Heart left ventricle (tissue), 13 donors: ENCODE data around the gene MYO1E.

Experiments used
- CTCF ChIP-seq, 12 donors: fragments of 200-600 bp; sonication (generic) in 4 of 12; IDR thresholded peaks; one replicate each; pipeline versions ENCODE4 v1.5.0 to v1.8.0; 2018 to 2022; ENCODE audit warnings: antibody characterized with exemption in 12 of 12, mild to moderate bottlenecking in 5 of 12
- POLR2A ChIP-seq, 2 donors: fragments of 450-650 bp; IDR thresholded peaks; one replicate each; pipeline ENCODE4 v1.6.1; 2017; ENCODE audit warnings: antibody characterized with exemption in 2 of 2, mild to moderate bottlenecking in 2 of 2, moderate library complexity in 2 of 2
- donor health status: ischemic (EF 13 %, LVEDD 7.1; RV severe dilation, severe dysfunction).
- donor health status: DM: no; HTN: yes; CAD: no.
- donor health status: DM: no; HTN: no; CAD: no.
- donor health status: ischemic (EF 25% LVEDD 6.9; RV normal size, moderate dysfunction).
- donor health status: ischemic (EF 25% LVEDD 5.7; RV mildly dilated, moderate dysfunction).
- donor health status: ischemic (EF 35%, LVEDD 5.7; RV mildly dilated, moderate dysfunction).
- donor health status: nonischemic (EF 11% LVEDD 7.7; RV severe dilation, severe dysfunction).
- donor health status: DM: yes; HTN: yes; CAD: no.
- donor health status: PGD.
- donor health status: ischemic (EF 29% LVEDD 5.4; RV normal size, mild dysfunction).
- donor health status: nonischemic (EF 23%, LVEDD 6.1; RV moderate dilation, normal function).

GRCh38 chr15:59104602-59104911 lies 268.1 kb downstream of the MYO1E start:
- TF ChIP-seq POLR2A (IDR thresholded peaks at IDR 0.05): no peak
- TF ChIP-seq CTCF (IDR thresholded peaks at IDR 0.05): no peak
